Loucy (cell line): ENCODE data around the gene RNF130.

Source experiments
- EZH2phosphoT487 ChIP-seq: fragments of 200-600 bp; IDR thresholded peaks from 2 replicates; pipeline ENCODE4 v1.6.1; 2018; ENCODE audit warnings: antibody characterized with exemption, mild to moderate bottlenecking, moderate library complexity, borderline replicate concordance
- TF ChIP-seq, protein P1 (sequence below): fragments of 200-600 bp; sonication (generic); conservative IDR thresholded peaks from 2 replicates; pipeline ENCODE4 v1.5.1; 2014; ENCODE audit warnings: mild to moderate bottlenecking, antibody characterized with exemption, low read length

DNA sequence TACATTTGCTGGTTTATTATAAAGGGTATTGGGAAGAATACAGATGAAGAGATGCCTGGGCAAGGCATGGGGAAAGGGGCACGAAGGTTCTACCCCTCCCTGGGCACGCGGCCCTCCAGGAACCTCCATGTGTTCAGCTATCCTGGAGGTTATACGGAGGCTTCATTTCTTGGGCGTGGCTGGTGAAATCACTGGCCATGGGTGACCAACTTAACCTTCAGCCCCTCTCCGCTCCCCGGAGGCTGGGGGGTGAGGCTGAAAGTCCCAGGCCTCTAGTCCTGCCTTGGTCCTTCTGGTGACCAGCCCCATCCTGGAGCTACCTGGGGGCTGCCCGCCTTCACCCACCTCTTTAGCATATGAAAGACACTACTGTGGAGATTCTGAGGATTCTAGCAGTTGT lies 17.0 kb upstream of the RNF130 start:
- TF ChIP-seq, protein P1, sequence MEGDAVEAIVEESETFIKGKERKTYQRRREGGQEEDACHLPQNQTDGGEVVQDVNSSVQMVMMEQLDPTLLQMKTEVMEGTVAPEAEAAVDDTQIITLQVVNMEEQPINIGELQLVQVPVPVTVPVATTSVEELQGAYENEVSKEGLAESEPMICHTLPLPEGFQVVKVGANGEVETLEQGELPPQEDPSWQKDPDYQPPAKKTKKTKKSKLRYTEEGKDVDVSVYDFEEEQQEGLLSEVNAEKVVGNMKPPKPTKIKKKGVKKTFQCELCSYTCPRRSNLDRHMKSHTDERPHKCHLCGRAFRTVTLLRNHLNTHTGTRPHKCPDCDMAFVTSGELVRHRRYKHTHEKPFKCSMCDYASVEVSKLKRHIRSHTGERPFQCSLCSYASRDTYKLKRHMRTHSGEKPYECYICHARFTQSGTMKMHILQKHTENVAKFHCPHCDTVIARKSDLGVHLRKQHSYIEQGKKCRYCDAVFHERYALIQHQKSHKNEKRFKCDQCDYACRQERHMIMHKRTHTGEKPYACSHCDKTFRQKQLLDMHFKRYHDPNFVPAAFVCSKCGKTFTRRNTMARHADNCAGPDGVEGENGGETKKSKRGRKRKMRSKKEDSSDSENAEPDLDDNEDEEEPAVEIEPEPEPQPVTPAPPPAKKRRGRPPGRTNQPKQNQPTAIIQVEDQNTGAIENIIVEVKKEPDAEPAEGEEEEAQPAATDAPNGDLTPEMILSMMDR, result no peak
- no peak for TF ChIP-seq EZH2phosphoT487
